GM18526 (cell line): ENCODE results near the gene RPL37A.

Experiments used
- POLR2A ChIP-seq: IDR thresholded peaks from 3 replicates; pipeline ENCODE4 v1.6.1; 2011; ENCODE audit not compliant: insufficient read length; ENCODE audit errors: extremely low read depth

The RPL37A gene

GRCh38 chr2:216546641-216547403 lies 48.2 kb downstream of the RPL37A start:
- TF ChIP-seq POLR2A = no peak

DNA sequence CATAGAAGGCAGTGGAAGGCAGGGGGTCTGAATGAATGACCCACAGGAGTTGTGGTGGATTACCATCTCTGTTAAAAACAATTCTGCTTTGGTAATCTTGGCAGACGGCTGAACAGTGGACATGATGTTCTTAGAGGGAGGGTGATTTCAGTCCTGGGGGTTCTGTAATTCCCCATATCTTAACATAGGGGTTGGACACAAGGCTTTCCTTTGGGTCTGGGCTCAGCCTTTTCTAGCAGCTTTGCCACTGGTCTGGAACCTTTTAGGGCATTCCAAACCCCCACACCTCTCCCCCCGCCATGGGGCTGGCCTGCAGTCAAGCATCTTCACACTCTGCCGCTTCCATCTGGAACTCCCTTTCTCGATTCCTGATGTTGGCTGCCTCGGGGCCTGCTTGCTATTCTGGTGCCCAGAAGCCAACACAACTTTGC lies 50.3 kb downstream of the RPL37A start:
- TF ChIP-seq POLR2A = no peak

DNA sequence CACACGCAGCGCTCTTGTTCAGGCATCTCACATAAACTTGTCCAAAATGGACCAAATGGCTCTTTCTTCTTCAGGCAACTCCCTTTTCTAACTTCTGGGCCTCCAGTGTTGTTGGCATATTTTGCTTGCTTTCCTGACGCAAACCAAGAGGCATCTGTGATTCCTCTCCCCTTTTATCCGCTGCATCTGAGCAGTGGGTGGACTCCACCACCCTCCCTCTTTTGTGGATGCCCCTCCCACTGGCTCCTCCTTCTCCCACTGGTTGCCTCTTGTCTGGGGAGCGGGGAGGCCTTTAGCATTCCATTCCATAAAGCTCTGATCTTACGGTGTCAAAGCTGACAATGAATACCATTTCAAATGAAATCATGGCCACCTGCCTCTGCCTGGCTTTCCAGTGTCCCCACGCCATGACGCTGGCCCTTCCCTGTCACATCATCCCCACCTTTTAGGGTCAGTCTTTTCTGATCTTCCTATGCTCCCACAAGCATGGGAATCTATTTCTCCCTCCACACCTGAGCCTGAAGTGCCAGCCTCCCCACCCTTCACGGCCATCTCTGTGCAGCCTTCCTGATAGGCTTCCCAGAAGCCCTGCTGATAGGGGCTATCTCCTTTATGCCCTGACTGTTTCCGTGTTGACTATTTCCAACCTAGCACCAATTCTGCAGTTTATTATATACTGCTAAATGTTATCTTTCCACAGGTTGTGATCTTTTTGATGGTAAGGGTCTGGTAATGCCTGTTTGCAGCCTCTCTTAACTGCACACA lies 51.5 kb downstream of the RPL37A start:
- TF ChIP-seq POLR2A = no peak

DNA sequence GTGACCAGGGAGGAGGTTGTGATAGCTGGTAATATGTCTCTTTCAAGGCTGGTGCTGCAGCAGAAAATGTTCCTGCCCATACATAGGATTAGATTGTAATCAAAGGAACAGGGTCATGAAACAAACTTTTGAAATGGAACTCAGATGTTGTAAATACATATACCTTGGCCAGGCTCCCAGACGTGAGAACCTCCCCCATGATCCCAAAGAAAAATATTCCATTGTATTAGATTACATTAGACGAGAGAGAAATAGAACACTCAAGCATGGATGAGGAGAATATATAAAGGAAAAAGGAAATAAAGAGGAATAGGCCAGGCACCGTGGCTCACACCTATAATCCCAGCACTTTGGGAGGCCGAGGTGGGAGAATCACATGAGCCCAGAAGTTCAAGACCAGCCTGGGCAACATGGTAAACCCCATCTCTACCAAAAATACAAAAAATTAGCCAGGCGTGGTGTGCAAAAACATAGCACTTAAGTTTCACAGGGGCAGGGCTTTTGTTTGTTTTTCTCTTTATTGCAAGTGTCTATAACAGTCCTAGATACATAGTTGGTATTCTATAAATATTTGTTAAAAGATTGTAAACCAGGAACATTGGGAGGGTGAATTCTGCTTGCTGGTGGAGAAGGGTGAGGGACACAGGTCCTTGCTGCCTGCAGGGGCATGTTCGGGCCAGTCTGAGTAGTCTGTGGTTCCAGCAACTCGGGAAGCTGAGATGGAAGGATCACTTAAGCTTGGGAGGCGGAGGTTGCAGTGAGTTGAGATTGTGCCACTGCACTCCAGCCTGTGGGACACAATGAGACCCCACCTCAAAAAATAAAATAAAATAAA lies 52.8 kb downstream of the RPL37A start:
- no peak for TF ChIP-seq POLR2A

DNA sequence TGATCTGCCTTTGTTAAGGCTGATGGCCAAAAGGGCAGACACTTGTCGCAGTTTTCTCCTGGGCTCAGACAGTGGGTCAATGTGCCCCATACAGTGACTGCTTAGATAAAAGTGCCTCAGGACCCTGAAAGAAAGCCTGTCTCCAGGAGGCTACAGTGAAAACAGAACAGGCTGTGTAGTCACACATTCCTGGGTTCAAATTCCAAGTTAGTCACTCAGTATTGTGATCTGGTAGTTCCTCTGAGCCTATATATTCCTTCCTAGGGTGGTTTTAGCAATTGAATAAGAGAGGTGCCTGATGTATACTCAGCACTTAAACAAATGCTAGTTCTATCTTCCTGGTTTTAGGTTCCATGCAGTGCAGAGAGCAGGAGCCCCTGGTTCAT lies 54.4 kb downstream of the RPL37A start:
- TF ChIP-seq POLR2A = no peak
